Measurements from ENCODE around the gene PABPN1L.

PABPN1L gene

GRCh38 chr16:88861359-88861758 lies 5.1 kb downstream of the PABPN1L start:
- no peak overlapping the region for H3K4me3 ChIP-seq (ENCODE audit: low read depth, low read length)
- DNase-seq (ENCODE audit: low read depth): no peak
- no peak for TF ChIP-seq CTCF (conservative IDR thresholded peaks at IDR 0.05; ENCODE audit: low read depth, low read length)

GRCh38 chr16:88859381-88860091 lies 6.9 kb downstream of the PABPN1L start:
- TF ChIP-seq CTCF (conservative IDR thresholded peaks at IDR 0.05; ENCODE audit: low read depth, low read length): no peak
- no peak for DNase-seq (ENCODE audit: low read depth)
- no peak overlapping the region for H3K4me3 ChIP-seq (ENCODE audit: low read depth, low read length)

GRCh38 chr16:88857728-88858339 lies 8.6 kb downstream of the PABPN1L start:
- H3K4me3 ChIP-seq (ENCODE audit: low read depth, low read length): peak overlapping the region; percentile 99
- TF ChIP-seq CTCF (conservative IDR thresholded peaks at IDR 0.05; ENCODE audit: low read depth, low read length): peak; percentile 87
- peak; percentile 92 for DNase-seq (ENCODE audit: low read depth)

GRCh38 chr16:88856828-88857727 lies 9.4 kb downstream of the PABPN1L start, which contains the start of the genes GALNS and TRAPPC2L:
GALNS (minus strand) TSS chr16:88856947; CDS start chr16:88856877, 70 bp downstream.
TRAPPC2L (plus strand) TSS chr16:88857127; CDS start chr16:88857151, 24 bp downstream.
- peak within 1 kb of the TSS; percentile 99 for H3K4me3 ChIP-seq (ENCODE audit: low read depth, low read length)
- no peak for TF ChIP-seq CTCF (conservative IDR thresholded peaks at IDR 0.05; ENCODE audit: low read depth, low read length)
- peak; percentile 97 for DNase-seq (ENCODE audit: low read depth)

- DNase-seq (ENCODE audit: low read depth): no peak
- TF ChIP-seq CTCF (conservative IDR thresholded peaks at IDR 0.05; ENCODE audit: low read depth, low read length): no peak
Observed at GRCh38 chr16:88856122-88856827, 10.2 kb downstream of the PABPN1L start.

GRCh38 chr16:88855736-88856121 lies 10.7 kb downstream of the PABPN1L start:
- H3K4me3 ChIP-seq (ENCODE audit: low read depth, low read length): peak overlapping the region; percentile 99
- DNase-seq (ENCODE audit: low read depth): no peak
- no peak for TF ChIP-seq CTCF (conservative IDR thresholded peaks at IDR 0.05; ENCODE audit: low read depth, low read length)

More at GRCh38 chr16:88856122-88856827, 10.2 kb downstream of the PABPN1L start:
- peak overlapping the region; percentile 99 for H3K4me3 ChIP-seq (ENCODE audit: low read depth, low read length)

All from choroid plexus epithelial cell (primary cell).